Measurements from ENCODE around the gene FAM228B. TPM values are rescaled to one million over a fixed set of nuclear protein-coding genes. Genes with fewer than 3 reads are reported as not detected.
"Not testable (repeated sequence)": the region's sequence is repeated elsewhere in the genome, so short reads cannot be mapped to it uniquely, and the experiment has no call there.

The FAM228B gene
- total RNA-seq, 1 donor, result 14.2 TPM

DNA sequence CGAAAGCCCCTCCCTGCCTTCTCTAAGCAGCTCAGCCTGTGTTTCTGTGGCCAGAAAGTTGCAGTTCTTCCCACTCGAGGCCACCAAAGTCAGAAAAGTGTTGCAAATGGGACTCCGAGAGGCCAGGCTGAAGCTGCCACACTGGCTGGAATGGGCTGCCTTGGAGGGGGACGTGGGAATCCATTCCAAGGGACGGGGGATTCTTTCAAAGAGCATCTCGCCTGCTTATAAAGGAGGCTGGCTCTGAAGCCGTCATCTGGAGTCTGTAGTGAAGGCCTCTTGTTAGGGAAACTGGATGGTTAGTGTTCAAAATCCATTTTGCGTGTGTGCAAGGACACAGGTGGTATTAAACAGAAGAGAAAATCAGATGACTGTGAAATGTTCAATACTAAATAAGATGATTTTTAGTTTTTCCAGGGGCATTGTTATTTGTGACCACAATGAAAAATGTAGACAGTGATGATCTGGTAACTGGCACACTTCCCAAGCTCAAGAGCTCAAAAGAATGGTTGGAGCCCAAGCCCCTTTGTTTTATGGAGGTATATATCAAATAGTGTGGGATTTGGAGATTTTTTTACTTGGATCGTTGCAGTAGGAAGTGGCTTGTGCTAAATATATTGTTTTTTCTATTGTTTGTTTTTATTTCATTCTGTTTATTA lies 782 bp downstream of the FAM228B start:
- peak overlapping the region; percentile 89 for H3K4me3 ChIP-seq (ENCODE audit: low read depth, low read length)
- no peak for DNase-seq (ENCODE audit: low read depth)
- TF ChIP-seq, protein P1, sequence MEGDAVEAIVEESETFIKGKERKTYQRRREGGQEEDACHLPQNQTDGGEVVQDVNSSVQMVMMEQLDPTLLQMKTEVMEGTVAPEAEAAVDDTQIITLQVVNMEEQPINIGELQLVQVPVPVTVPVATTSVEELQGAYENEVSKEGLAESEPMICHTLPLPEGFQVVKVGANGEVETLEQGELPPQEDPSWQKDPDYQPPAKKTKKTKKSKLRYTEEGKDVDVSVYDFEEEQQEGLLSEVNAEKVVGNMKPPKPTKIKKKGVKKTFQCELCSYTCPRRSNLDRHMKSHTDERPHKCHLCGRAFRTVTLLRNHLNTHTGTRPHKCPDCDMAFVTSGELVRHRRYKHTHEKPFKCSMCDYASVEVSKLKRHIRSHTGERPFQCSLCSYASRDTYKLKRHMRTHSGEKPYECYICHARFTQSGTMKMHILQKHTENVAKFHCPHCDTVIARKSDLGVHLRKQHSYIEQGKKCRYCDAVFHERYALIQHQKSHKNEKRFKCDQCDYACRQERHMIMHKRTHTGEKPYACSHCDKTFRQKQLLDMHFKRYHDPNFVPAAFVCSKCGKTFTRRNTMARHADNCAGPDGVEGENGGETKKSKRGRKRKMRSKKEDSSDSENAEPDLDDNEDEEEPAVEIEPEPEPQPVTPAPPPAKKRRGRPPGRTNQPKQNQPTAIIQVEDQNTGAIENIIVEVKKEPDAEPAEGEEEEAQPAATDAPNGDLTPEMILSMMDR (IDR thresholded peaks at IDR 0.05; ENCODE audit: insufficient read depth, low read depth, low read length), result no peak

DNA sequence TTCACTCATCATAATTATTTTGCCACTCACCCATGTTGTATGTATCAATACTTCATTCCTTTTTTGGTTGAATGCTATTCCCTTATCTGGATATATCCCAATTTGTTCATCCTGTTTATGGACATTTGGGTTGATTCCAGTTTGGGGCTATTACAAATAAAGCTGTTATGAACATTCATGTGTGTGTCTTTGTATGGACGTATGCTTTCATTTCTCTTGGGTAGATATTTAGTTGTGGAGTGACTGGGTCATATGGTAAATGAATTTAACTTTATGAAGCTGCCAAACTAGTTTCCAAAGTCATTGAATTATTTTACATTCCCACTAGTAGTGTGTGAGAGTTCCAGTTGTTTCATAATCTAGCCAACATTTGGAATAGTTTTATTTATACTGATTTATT lies 2.7 kb downstream of the FAM228B start:
- no peak for DNase-seq (ENCODE audit: low read depth)
- H3K4me3 ChIP-seq (ENCODE audit: low read depth, low read length), result no peak overlapping the region
- TF ChIP-seq, protein P1 (IDR thresholded peaks at IDR 0.05; ENCODE audit: insufficient read depth, low read depth, low read length), result no peak

DNA sequence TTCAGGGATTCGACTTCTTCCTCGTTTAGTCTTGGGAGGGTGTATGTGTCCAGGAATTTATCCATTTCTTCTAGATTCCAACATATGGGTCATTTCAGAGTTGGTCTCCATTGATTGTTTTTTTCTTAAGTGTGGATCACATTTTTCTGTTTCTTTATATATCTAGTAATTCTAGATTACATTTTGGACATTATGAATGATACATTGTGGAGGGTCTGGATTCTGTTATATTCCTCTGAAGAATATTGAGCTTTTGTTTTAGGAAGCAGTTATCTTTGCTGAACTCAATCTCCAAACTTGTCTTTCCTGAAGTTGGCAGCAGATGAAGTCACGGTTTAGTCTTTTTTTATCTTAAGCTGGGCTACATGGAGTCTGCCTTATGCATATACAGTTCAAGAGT lies 9.3 kb downstream of the FAM228B start:
- DNase-seq (ENCODE audit: low read depth), result no peak
- no peak overlapping the region for H3K4me3 ChIP-seq (ENCODE audit: low read depth, low read length)
- TF ChIP-seq, protein P1 (IDR thresholded peaks at IDR 0.05; ENCODE audit: insufficient read depth, low read depth, low read length), result no peak

- not testable (repeated sequence) for H3K4me3 ChIP-seq (ENCODE audit: low read depth, low read length)
- peak; percentile 60 for DNase-seq (ENCODE audit: low read depth)
These were observed 17.0 kb downstream of the FAM228B start for GRCh38 chr2:24140305-24140704.

DNA sequence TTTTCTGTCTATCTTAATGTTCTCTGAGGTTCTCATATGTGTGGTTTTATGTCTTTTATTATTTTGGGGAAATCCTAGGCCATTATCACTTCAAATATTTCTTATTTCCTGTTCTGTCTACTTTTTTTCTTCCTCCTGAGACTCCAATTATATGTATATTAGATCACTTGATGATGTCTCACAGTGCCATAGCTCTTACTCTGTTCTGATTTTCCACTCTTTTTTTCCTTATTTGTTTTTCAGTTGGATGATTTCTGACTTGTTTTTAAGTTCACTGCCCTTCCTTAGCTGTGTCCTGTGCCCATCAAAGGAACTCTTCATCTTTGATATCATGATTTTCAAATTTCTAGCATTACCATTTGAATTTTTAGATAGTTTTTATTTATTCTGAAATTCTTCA lies 24.1 kb downstream of the FAM228B start:
- TF ChIP-seq, protein P1 (IDR thresholded peaks at IDR 0.05; ENCODE audit: insufficient read depth, low read depth, low read length), result no peak
- H3K4me3 ChIP-seq (ENCODE audit: low read depth, low read length), result no peak overlapping the region
- no peak for DNase-seq (ENCODE audit: low read depth)

GRCh38 chr2:24152413-24153197 lies 29.3 kb downstream of the FAM228B start:
- no peak for DNase-seq (ENCODE audit: low read depth)
- TF ChIP-seq, protein P1 (IDR thresholded peaks at IDR 0.05; ENCODE audit: insufficient read depth, low read depth, low read length), result no peak
- H3K4me3 ChIP-seq (ENCODE audit: low read depth, low read length), result no peak overlapping the region

DNA sequence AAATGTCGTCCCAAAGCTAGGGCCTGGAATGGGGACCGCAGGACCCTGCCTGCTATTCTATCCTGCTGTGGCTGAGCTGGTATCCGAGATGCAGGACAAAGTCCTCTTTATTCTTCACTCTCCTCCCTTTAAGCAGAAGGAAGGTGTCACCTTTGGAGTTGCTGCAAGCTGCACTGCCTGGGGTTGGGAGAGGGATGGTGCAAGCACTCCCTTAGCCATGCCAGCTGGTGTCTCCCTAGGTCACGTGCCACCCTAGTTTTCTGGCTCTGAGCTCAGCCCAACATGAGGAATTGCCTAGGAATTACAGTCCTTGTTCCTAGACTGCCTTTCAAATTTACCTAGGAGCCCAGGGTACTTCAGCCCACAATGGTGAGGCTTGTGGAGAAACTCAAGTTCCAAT lies 30.2 kb downstream of the FAM228B start:
- H3K4me3 ChIP-seq (ENCODE audit: low read depth, low read length), result no peak overlapping the region
- TF ChIP-seq, protein P1 (IDR thresholded peaks at IDR 0.05; ENCODE audit: insufficient read depth, low read depth, low read length), result no peak
- no peak for DNase-seq (ENCODE audit: low read depth)
